H1 (cell line): Measurements from ENCODE around the gene APC2. TPM values are rescaled to one million over a fixed set of nuclear protein-coding genes. Genes with fewer than 3 reads are reported as not detected.

Experiments
- BCL11A ChIP-seq, 2 experiments: IDR thresholded peaks; one replicate each; pipeline ENCODE4 v1.6.1; 2011; ENCODE audit warnings: low read depth in 2 of 2, low read length in 2 of 2, mild to moderate bottlenecking in 2 of 2
- CTCF ChIP-seq, 3 experiments: IDR thresholded peaks; 1 replicate in 2 of 3; 2 replicates in 1 of 3; pipeline versions ENCODE4 v1.5.1 to v1.6.1; 2011; ENCODE audit warnings: low read length in 3 of 3, mild to moderate bottlenecking in 3 of 3, inconsistent platforms in 2 of 3, low read depth in 1 of 3, moderate library complexity in 1 of 3; ENCODE audit not compliant: insufficient read depth in 1 of 3; ENCODE audit errors: control extremely low read depth in 1 of 3
- FOSL1 ChIP-seq: IDR thresholded peaks from 2 replicates; pipeline ENCODE4 v1.6.1; 2011; ENCODE audit warnings: mild to moderate bottlenecking, low read depth, low read length, moderate library complexity; ENCODE audit not compliant: insufficient read depth
- GTF2F1 ChIP-seq: IDR thresholded peaks from 2 replicates; pipeline ENCODE4 v1.6.1; 2012; ENCODE audit warnings: low read depth, low read length, improper control_type of control experiment, borderline replicate concordance
- MAFK ChIP-seq: IDR thresholded peaks from 2 replicates; pipeline ENCODE4 v1.6.1; 2012; ENCODE audit warnings: low read depth, mild to moderate bottlenecking, improper control_type of control experiment, low read length
- PHF8 ChIP-seq: fragments of 200-600 bp; sonication (generic); conservative IDR thresholded peaks from 2 replicates; pipeline ENCODE4 v1.7.1; 2012; ENCODE audit warnings: low read depth, mild to moderate bottlenecking, inconsistent platforms, low read length, moderate library complexity
- TCF12 ChIP-seq: IDR thresholded peaks from 2 replicates; pipeline ENCODE4 v1.6.1; 2011; ENCODE audit warnings: low read depth, mild to moderate bottlenecking, low read length
- polyA plus RNA-seq, 7 experiments: library from polyadenylated mRNA; depleted of rRNA in 3 of 7; stranded (reverse) in 5 of 7; unstranded in 2 of 7; fragments of >200 nt in 5 of 7; fragments of 200-250 nt in 2 of 7; gene quantifications; 1 replicate in 5 of 7; 2 replicates in 1 of 7; 4 replicates in 1 of 7; pipeline versions ENCODE4 v1.2.1 to v1.2.3, GENCODE V29; 2011 to 2013; ENCODE audit warnings: missing spikeins in 2 of 7, mixed read lengths in 2 of 7
- total RNA-seq: library from RNA; stranded (reverse); fragmentation: NEBNext Ultra II Directional; extraction: Animal tissue kit (Norgen Biotek cat#: 25700); gene quantifications from 2 replicates; pipeline ENCODE4 v1.2.1, GENCODE V29; 2021

APC2 gene
- total and polyA plus RNA-seq, 2 of the 8 experiments (the other 6 are each of a cell fraction or from before 2014, with no cell fraction given): 1.3 to 4.1 TPM

- TF ChIP-seq CTCF (IDR thresholded peaks at IDR 0.05; ENCODE audit: control extremely low read depth in 1 of 3, insufficient read depth in 1 of 3, low read depth in 1 of 3, low read length in 3 of 3) (peak; percentile 67 to 82 (median 71)), PHF8 (no peak), FOSL1 (no peak), MAFK (no peak), BCL11A (IDR thresholded peaks at IDR 0.05; ENCODE audit: low read depth in 2 of 2, low read length in 2 of 2) (no peak), GTF2F1 (no peak), TCF12 (no peak)
Observed at GRCh38 chr19:1513499-1514294, 63.8 kb downstream of the APC2 start (continued).
